Trophoblast cell (in vitro differentiated cells and primary cell): ENCODE results near the gene DNAJC19.
"Not testable (repeated sequence)": the region's sequence is repeated elsewhere in the genome, so short reads cannot be mapped to it uniquely, and the experiment has no call there.

Experiments
- DNase-seq, 2 donors: peaks; one replicate each; pipeline ENCODE4 v3.0.0-alpha.2; 2016
- H2AFZ ChIP-seq: 2 replicates; pipeline ENCODE4 v1.6.1; 2013; ENCODE audit warnings: low read length, moderate library complexity, mild to moderate bottlenecking; ENCODE audit not compliant: insufficient read depth, poor library complexity
- H2AK5ac ChIP-seq: 2 replicates; pipeline ENCODE4 v1.6.1; 2013; ENCODE audit warnings: mild to moderate bottlenecking, low read length
- H2BK120ac ChIP-seq: 2 replicates; pipeline ENCODE4 v1.6.1; 2013; ENCODE audit warnings: low read length, mild to moderate bottlenecking, moderate library complexity; ENCODE audit not compliant: insufficient read depth, poor library complexity
- H2BK12ac ChIP-seq: 2 replicates; pipeline ENCODE4 v1.6.1; 2013; ENCODE audit warnings: mild to moderate bottlenecking, low read length, moderate library complexity
- H2BK5ac ChIP-seq: 2 replicates; pipeline ENCODE4 v1.6.1; 2013; ENCODE audit warnings: low read length, low read depth, moderate library complexity, mild to moderate bottlenecking; ENCODE audit not compliant: poor library complexity
- H3K14ac ChIP-seq: 2 replicates; pipeline ENCODE4 v1.6.1; 2013; ENCODE audit warnings: mild to moderate bottlenecking, low read length
- H3K18ac ChIP-seq: 2 replicates; pipeline ENCODE4 v1.6.1; 2013; ENCODE audit warnings: mild to moderate bottlenecking, low read length
- H3K23ac ChIP-seq: 2 replicates; pipeline ENCODE4 v1.6.1; 2013; ENCODE audit warnings: low read length
- H3K27ac ChIP-seq: 2 replicates; pipeline ENCODE4 v1.5.1; 2013; ENCODE audit warnings: low read depth, mild to moderate bottlenecking, inconsistent platforms, low read length, moderate library complexity
- H3K27me3 ChIP-seq: 2 replicates; pipeline ENCODE4 v1.6.1; 2013; ENCODE audit warnings: inconsistent platforms, mild to moderate bottlenecking, low read length, moderate library complexity; ENCODE audit not compliant: insufficient read depth
- H3K36me3 ChIP-seq, 2 experiments: 1 replicate in 1 of 2; 2 replicates in 1 of 2; pipeline ENCODE4 v1.6.1; 2013; ENCODE audit warnings: low read length in 2 of 2, mild to moderate bottlenecking in 2 of 2, moderate library complexity in 1 of 2; ENCODE audit not compliant: insufficient read depth in 2 of 2, control insufficient read depth in 1 of 2
- H3K4ac ChIP-seq: 2 replicates; pipeline ENCODE4 v1.6.1; 2013; ENCODE audit warnings: low read depth, mild to moderate bottlenecking, low read length, moderate library complexity
- H3K4me1 ChIP-seq, 2 experiments: 1 replicate in 1 of 2; 2 replicates in 1 of 2; pipeline ENCODE4 v1.6.1; 2013; ENCODE audit warnings: low read length in 2 of 2, mild to moderate bottlenecking in 2 of 2, moderate library complexity in 1 of 2; ENCODE audit not compliant: insufficient read depth in 2 of 2, control insufficient read depth in 1 of 2
- H3K4me2 ChIP-seq: 2 replicates; pipeline ENCODE4 v1.6.1; 2013; ENCODE audit warnings: inconsistent platforms, mild to moderate bottlenecking, low read length, moderate library complexity
- H3K4me3 ChIP-seq: 2 replicates; pipeline ENCODE4 v1.5.1; 2013; ENCODE audit warnings: mild to moderate bottlenecking, low read depth, low read length, inconsistent platforms
- H3K79me1 ChIP-seq: one replicate; pipeline ENCODE4 v1.6.1; 2013; ENCODE audit warnings: low read length
- H3K79me2 ChIP-seq: 2 replicates; pipeline ENCODE4 v1.6.1; 2013; ENCODE audit warnings: low read length, mild to moderate bottlenecking; ENCODE audit not compliant: control insufficient read depth, insufficient read depth, poor library complexity
- H3K9ac ChIP-seq: 2 replicates; pipeline ENCODE4 v1.6.1; 2013; ENCODE audit warnings: mild to moderate bottlenecking, low read length
- H3K9me3 ChIP-seq: 2 replicates; pipeline ENCODE4 v1.6.1; 2013; ENCODE audit warnings: low read depth, mild to moderate bottlenecking, control low read depth, inconsistent platforms, low read length; ENCODE audit not compliant: insufficient read depth
- H4K12ac ChIP-seq: 2 replicates; pipeline ENCODE4 v1.6.1; 2013; ENCODE audit warnings: low read depth, mild to moderate bottlenecking, low read length, moderate library complexity
- H4K8ac ChIP-seq: 2 replicates; pipeline ENCODE4 v1.6.1; 2013; ENCODE audit warnings: low read depth, mild to moderate bottlenecking, low read length, moderate library complexity
- H4K91ac ChIP-seq: one replicate; pipeline ENCODE4 v1.6.1; 2013; ENCODE audit warnings: low read depth, mild to moderate bottlenecking, low read length, moderate library complexity
- WGBS: extraction: QIAGEN DNeasy Blood & Tissue Kit; methylation state at CpG from one replicate; pipeline ENCODE4 v1.1.7; 2013; ENCODE audit warnings: missing lambda C conversion rate; ENCODE audit not compliant: insufficient read length, insufficient coverage; ENCODE audit errors: extremely low coverage; 5-methylcytosine and 5-hydroxymethylcytosine counted together

The DNAJC19 gene

GRCh38 chr3:180987344-180987743 is 2.2 kb downstream of the DNAJC19 start:
- Histone ChIP-seq H3K9ac (no peak overlapping the region), H3K79me2 (peaks cover 5% of the 10 kb centered on the region), H4K8ac (no peak overlapping the region), H3K4me3 (no peak overlapping the region), H3K18ac (no peak overlapping the region), H2BK120ac (no peak overlapping the region), H3K27me3 (no peaks in the 10 kb centered on the region), H4K91ac (no peak overlapping the region), H3K36me3 (peaks cover 0 to 3% of the 10 kb centered on the region in 2 experiments), H3K27ac (no peak overlapping the region), H3K4me1 (no peaks in the 10 kb centered on the region), H3K4ac (no peak overlapping the region), H3K23ac (no peak overlapping the region), H4K12ac (no peak overlapping the region), H2BK12ac (no peak overlapping the region), H3K79me1 (peaks cover 3% of the 10 kb centered on the region), H3K4me2 (no peak overlapping the region), H2AK5ac (no peak overlapping the region), H3K9me3 (no peaks in the 10 kb centered on the region), H2AFZ (no peak overlapping the region), H2BK5ac (no peak overlapping the region), H3K14ac (no peak overlapping the region)
- WGBS, result no CpG with 5 or more reads among the region's 2 CpGs
- no peak for DNase-seq

GRCh38 chr3:180986366-180986765 is 3.2 kb downstream of the DNAJC19 start:
- H2AFZ ChIP-seq, H3K4ac ChIP-seq, H3K4me3 ChIP-seq, DNase-seq, H2BK5ac ChIP-seq, H3K9me3 ChIP-seq, H3K4me1 ChIP-seq, H4K91ac ChIP-seq, H3K4me2 ChIP-seq, H2BK120ac ChIP-seq, H4K8ac ChIP-seq, H2AK5ac ChIP-seq, H4K12ac ChIP-seq, H3K27me3 ChIP-seq, H3K79me2 ChIP-seq, H3K23ac ChIP-seq, H3K9ac ChIP-seq, H3K79me1 ChIP-seq, H3K36me3 ChIP-seq, H3K27ac ChIP-seq, H2BK12ac ChIP-seq, H3K18ac ChIP-seq, H3K14ac ChIP-seq: not testable (repeated sequence)
- no CpG with 5 or more reads among the region's 10 CpGs for WGBS

GRCh38 chr3:180983136-180983535 is 6.4 kb downstream of the DNAJC19 start:
- Histone ChIP-seq H2BK12ac (no peak overlapping the region), H2BK5ac (no peak overlapping the region), H3K27me3 (no peaks in the 10 kb centered on the region), H3K4ac (no peak overlapping the region), H4K8ac (no peak overlapping the region), H4K91ac (no peak overlapping the region), H2BK120ac (no peak overlapping the region), H3K23ac (no peak overlapping the region), H3K9ac (no peak overlapping the region), H3K36me3 (peaks cover 0 to 3% of the 10 kb centered on the region in 2 experiments), H3K18ac (no peak overlapping the region), H2AFZ (no peak overlapping the region), H4K12ac (no peak overlapping the region), H3K4me2 (no peak overlapping the region), H3K4me3 (no peak overlapping the region), H2AK5ac (no peak overlapping the region), H3K79me2 (no peaks in the 10 kb centered on the region), H3K14ac (no peak overlapping the region), H3K79me1 (no peaks in the 10 kb centered on the region), H3K9me3 (no peaks in the 10 kb centered on the region), H3K27ac (no peak overlapping the region), H3K4me1 (no peaks in the 10 kb centered on the region)
- DNase-seq, result no peak
- no CpG with 5 or more reads among the region's 2 CpGs for WGBS

GRCh38 chr3:180981912-180982311 is 7.6 kb downstream of the DNAJC19 start:
- Histone ChIP-seq H3K4ac (no peak overlapping the region), H2BK5ac (no peak overlapping the region), H3K4me3 (no peak overlapping the region), H3K14ac (no peak overlapping the region), H3K27ac (no peak overlapping the region), H3K79me2 (no peaks in the 10 kb centered on the region), H4K12ac (no peak overlapping the region), H2BK12ac (no peak overlapping the region), H3K9me3 (no peaks in the 10 kb centered on the region), H4K8ac (no peak overlapping the region), H3K4me1 (no peaks in the 10 kb centered on the region), H3K4me2 (no peak overlapping the region), H3K18ac (no peak overlapping the region), H4K91ac (no peak overlapping the region), H3K27me3 (no peaks in the 10 kb centered on the region), H3K36me3 (no peaks in the 10 kb centered on the region), H2AFZ (no peak overlapping the region), H3K9ac (no peak overlapping the region), H3K23ac (no peak overlapping the region), H2AK5ac (no peak overlapping the region), H2BK120ac (no peak overlapping the region), H3K79me1 (no peaks in the 10 kb centered on the region)
- WGBS, result no CpG with 5 or more reads among the region's 2 CpGs
- no peak for DNase-seq
